B cell (primary cell): Measurements from ENCODE around the gene PNMA8B.

Experiments
- CTCF ChIP-seq: fragments of 200-600 bp; IDR thresholded peaks from one replicate; pipeline ENCODE4 v1.8.0; 2022; ENCODE audit warnings: antibody characterized with exemption, mild to moderate bottlenecking
- EZH2 ChIP-seq: IDR thresholded peaks from 2 replicates; pipeline ENCODE4 v1.6.1; 2012; ENCODE audit warnings: borderline replicate concordance, low read depth, mild to moderate bottlenecking, moderate library complexity, low read length; ENCODE audit not compliant: insufficient read depth, poor library complexity, severe bottlenecking

GRCh38 chr19:46494941-46495785 lies 504 bp downstream of the PNMA8B start:
- TF ChIP-seq CTCF (no peak), EZH2 (no peak)
